ENCODE data around the gene C2CD3. TPM values are rescaled to one million over a fixed set of nuclear protein-coding genes. Genes with fewer than 3 reads are reported as not detected.

C2CD3 gene
- total and polyA plus RNA-seq, 9 of the 15 experiments (the other 6 are each of a cell fraction or from before 2014, with no cell fraction given) = 4.4 to 20.2 (median 15.4) TPM

- Histone ChIP-seq H3K27ac (ENCODE audit: extremely low read depth, low read depth, low read length) (no peak overlapping the region), H3K9ac (ENCODE audit: insufficient read depth in 1 of 2, low read depth in 2 of 2, low read length in 2 of 2) (no peak overlapping the region), H3K4me3 (no peak overlapping the region), H2AFZ (ENCODE audit: low read depth, low read length) (no peak overlapping the region), H3K9me3 (replicated peaks; ENCODE audit: control insufficient read depth, insufficient read depth, low read depth, low read length) (no peaks in the 10 kb centered on the region), H3K79me2 (ENCODE audit: control insufficient read depth, insufficient read depth, low read length) (no peaks in the 10 kb centered on the region), H3K27me3 (ENCODE audit: control insufficient read depth in 2 of 2, insufficient read depth in 2 of 2, low read length in 2 of 2) (no peaks in the 10 kb centered on the region), H4K20me1 (replicated peaks; ENCODE audit: control insufficient read depth, insufficient read depth, low read length) (peaks cover 14% of the 10 kb centered on the region), H3K9me1 (ENCODE audit: control insufficient read depth, insufficient read depth, low read length) (no peaks in the 10 kb centered on the region), H3K36me3 (ENCODE audit: control insufficient read depth, insufficient read depth, low read length) (peaks cover 35% of the 10 kb centered on the region; the same call in 2 of the 3 replicates), H3K4me1 (replicated peaks in 1 of 2; ENCODE audit: control insufficient read depth in 2 of 2, insufficient read depth in 2 of 2, low read length in 2 of 2) (peaks cover 12 to 38% of the 10 kb centered on the region in 2 experiments; a peak in 4 of 5 replicates), H3K4me2 (ENCODE audit: insufficient read depth, low read length) (no peak overlapping the region)
- POLR2A ChIA-PET = interaction anchor here (0.7 to 5.7 kb wide), 10 partner anchors 8 to 267 kb away, joined by 3 to 54 read pairs (median 4); partner anchors contain the start of gene UCP2
- DNase-seq (ENCODE audit: extremely low read depth in 1 of 4, low spot score in 3 of 4) = peak in 3 of 4 experiments; percentile 13 to 21 (median 17)
- 71% methylated on average over 1 of the region's 1 CpG for WGBS (ENCODE audit: insufficient coverage, low coverage, missing lambda C conversion rate)
- CTCF ChIA-PET (ENCODE audit: low intra/inter-chr PET ratio) = no interaction called here
- intact Hi-C loops (cut with micrococcal nuclease) = no loop called here
- no peak for FAIRE-seq
- BruUV-seq (replicated peaks) = no TSS peak
- in situ Hi-C loops (cut with MboI) = no loop called here
- ATAC-seq = peak; percentile 8
- TF ChIP-seq BCL6 (CRISPR knock-in tag; IDR thresholded peaks at IDR 0.05) (no peak), RB1 (IDR thresholded peaks at IDR 0.05; ENCODE audit: low read depth) (no peak), ZNF165 (CRISPR knock-in tag; IDR thresholded peaks at IDR 0.05; ENCODE audit: borderline replicate concordance) (no peak), ZNF407 (IDR thresholded peaks at IDR 0.05; ENCODE audit: low read depth) (no peak), POLR2A (conservative IDR thresholded peaks at IDR 0.05) (peak; percentile 50), PHF20 (IDR thresholded peaks at IDR 0.05; ENCODE audit: partially characterized antibody) (no peak), KDM2B (CRISPR knock-in tag; IDR thresholded peaks at IDR 0.05) (no peak), POLR2H (tag; IDR thresholded peaks at IDR 0.05; ENCODE audit: low read depth) (no peak), STAT5A (IDR thresholded peaks at IDR 0.05; ENCODE audit: borderline replicate concordance, low read length) (no peak), ZFP36 (IDR thresholded peaks at IDR 0.05; ENCODE audit: low read depth, low read length, partially characterized antibody) (peak; percentile 78), NR3C1 (CRISPR knock-in tag; IDR thresholded peaks at IDR 0.05) (no peak), YBX1 (IDR thresholded peaks at IDR 0.05) (no peak), E2F6 (IDR thresholded peaks at IDR 0.05; ENCODE audit: borderline replicate concordance in 1 of 2, extremely low read depth in 1 of 2, insufficient read depth in 1 of 2, insufficient read length in 1 of 2, low read depth in 1 of 2, low read length in 1 of 2, poor library complexity in 1 of 2, severe bottlenecking in 1 of 2) (no peak), SUPT5H (IDR thresholded peaks at IDR 0.05) (0 out of 2 replicates have a peak, but pooled peaks have one; percentile 39)
Observed at GRCh38 chr11:73972187-73972586, 198.6 kb downstream of the C2CD3 start.
